Measurements from ENCODE around the gene GNG12.

Gene GNG12

DNA sequence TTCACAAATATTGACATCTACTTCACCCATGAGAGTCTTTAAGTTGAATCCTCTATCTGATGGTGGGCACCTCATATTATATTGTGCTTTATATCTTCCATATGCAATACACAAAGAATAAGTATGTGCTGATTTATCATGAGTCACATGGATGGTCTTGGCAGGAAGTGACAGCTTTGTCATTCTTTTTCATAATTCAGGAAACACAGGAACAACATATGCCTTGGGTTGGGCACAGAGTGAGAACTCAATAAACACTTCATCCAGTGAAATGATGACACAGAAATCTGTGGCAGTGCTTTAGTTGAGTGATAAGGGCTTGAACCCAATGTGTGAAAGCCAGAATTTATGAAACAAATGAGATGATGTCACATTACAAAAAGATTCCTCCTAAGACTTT, 107.0 kb downstream of the GNG12 start:
- DNase-seq = peak in 1 of 2 donors; percentile 71

DNA sequence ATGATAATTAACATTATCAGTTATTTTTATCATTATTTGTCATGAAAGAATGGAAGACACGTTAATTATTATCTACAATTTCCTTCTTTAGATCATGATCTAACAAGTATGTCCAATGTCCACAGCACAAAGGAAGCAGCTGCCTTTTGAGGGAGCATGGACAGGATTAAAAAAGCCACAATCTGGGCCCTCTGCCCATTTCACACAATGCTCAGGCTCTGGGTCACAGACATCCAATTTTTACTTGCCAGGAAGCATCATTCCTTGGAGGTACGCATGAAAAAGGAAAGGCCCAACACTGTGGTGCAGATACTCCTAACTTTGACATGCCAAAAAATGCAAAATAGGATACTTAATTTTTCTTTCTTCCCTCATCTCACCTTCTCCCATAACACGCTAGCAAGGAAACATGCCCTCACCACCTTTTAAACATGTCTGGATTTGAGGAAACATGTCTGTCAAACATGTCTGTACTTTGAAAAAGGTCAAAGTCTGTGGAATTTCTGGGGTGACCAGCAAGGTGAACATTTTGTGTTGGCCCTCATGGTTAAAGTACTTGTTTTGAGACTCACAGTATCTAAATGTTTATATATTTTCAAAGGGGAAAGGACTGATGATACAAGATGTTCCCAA, 108.2 kb downstream of the GNG12 start:
- DNase-seq = no peak

DNA sequence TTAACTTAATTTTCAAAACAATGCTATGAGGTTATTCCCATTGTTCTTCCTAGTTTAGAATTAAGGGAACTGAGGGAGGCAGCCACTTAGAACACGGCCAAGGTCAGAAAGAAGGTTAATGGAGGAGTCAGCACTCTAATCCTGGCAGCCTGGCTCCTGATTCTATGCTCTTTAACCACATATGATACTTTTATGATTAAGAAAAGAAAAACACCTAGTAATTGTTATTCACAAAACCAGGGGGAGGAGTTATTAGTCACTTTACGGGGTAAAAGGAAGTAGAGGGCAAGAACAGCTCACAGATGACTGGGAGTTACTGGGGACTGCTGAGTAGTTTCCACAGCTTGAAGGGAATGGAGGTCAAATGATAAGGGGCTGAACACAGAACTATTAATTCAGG, 109.6 kb downstream of the GNG12 start:
- peak in 1 of 2 donors; percentile 80 for DNase-seq

DNA sequence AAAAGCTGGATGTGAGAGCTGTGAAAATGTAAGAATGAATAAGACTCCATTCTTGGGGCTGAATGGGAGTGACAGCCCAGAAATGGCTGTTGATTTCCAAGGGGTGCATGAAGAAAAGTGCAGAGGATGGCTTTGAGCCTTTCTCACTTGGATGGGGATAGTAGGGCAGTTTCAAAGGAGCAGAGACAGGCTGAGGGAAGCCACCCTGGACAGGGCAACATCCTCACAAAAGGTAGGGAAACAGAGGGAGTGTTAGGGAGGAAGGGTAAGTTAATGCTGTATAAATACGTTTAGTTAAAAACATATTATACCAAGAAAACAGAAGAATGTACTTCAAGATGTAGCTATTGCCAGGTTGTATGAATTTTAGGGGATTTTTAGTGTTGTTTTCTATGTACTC, 110.1 kb downstream of the GNG12 start:
- no peak for DNase-seq

DNA sequence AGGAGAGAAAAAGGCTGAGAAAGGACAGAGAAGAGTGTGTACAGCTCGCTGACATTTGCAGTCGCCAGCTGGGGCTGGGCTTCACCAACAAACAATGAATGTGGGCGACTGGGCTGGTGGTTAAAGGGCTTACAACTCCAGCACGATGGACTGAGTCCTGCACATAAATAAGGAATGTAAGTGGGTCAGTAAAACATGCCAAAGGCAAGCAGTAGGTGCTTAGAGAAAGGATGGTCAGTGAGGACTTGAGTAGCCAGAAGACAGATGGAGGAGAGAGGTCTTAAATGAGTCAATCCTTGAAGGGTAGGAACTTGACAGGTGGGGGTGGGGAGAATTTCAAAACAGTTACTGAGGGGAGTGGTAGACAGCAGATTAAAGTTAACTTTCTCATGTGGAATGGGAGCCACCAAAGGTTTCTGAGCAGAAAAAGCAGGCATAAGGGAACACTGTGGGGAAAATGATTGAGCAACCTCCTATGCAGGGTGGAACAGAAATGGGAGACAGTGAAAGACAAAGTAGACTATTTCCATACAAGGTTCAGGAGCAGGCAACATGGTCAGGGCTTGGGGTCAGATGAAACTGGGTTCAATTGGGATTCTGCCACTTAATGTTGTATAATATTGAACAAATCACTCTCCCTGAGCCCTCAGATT, 110.8 kb downstream of the GNG12 start:
- DNase-seq = no peak

DNA sequence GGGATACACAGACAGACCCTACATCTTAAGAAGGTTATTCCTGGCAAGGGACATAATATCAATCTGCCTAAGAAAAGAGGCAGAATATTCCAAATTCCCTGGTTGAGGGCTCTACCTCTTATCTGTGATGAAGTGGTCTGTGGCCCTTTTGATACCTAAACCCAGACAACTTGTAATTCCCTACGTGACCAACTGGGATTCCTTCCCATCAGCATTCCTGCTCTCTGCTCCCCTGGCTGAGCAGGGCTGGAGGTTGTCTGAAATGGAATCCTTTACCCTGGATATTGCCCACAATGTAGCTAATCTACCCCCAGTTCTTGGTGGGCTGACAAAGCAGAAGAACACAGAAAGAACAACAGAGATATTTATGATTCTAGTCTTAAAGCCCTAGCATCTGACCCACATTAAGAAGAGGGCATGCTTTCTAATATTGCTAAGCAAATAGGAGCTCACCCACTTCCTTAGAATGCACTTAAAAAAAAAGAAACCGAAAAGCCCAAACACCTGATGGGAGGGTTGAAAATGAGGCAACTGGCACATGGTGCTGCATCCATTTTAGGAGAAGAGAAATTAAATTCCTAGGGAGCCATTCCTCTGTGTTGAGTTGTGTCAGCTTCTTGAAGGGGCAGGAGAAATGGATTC, 111.5 kb downstream of the GNG12 start:
- DNase-seq = no peak

DNA sequence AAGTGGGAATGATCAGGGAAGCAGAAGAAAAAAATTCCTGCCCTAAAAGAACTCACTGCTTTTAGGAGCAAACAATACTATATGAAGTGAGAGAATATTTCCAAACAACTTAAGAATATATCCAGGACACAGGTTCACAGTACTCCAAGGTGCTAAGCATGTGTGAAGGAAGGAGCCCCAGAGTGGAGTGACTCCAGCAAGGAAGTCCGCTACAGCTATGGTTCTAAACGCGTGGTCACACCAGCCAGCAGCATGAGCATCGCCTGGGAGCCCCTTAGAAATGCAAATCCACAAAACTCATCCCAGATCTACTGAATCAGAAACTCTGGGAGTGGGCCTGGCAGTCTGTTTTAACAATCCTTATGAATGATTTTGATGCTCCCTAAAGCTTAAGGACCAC, 112.2 kb downstream of the GNG12 start:
- no peak for DNase-seq

DNA sequence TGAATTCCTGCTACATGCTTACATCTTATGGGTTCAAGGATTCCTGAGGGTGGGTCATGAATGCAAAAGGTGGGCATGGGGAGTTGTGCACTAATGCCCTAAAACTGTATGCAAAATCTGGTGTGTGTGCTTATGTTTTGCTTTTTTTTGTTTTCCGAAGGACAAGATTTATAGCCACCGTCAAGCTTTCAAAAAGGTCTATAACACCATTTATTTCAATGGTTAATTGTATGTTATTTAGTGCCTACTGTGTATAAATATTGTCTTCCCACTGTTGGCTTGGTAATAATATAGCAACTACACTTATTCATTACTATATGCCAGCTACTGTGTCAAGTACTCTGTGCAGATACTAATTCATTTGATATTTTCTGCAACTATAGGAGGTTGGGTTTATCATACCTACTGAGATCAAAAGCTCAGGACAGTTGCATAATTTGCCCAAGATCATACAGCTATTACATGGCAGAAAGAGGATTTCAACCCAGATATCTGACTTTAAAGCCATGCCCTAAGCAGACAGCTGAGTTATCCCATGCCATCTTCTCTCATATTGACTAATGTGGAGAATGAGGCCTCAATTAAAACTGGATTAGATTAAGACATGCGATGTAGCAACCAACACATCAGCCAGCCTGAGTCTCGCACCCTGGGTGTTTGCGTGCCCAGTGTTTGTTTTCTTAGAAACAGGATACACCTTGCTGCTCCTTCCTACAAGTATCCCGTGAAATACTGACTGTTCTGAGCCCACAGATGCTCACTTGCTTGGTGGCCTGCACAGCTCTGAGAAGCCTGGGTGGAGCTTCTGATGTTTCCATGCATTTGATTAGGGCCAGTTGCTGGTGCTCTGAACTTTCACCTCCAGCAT, 113.7 kb downstream of the GNG12 start:
- DNase-seq = peak in 1 of 2 donors; percentile 37

DNA sequence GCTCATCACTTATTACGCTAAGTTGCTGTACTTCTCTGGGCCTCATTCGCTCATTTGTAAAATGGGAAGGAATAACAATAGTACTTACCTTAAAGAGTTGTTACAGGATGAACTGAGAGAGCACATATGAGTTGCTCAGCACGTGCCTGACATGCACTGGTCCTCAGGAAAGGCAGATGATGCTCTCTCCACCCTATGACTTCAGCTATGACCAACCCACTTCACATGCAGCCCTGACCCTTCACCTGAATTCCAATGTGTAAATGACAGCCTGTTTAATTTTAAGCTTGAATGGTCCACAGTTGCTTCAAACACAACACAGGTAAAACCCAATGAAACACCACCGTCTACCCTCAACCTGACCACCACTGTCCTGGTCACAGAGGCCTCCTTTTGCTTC, 115.4 kb downstream of the GNG12 start:
- no peak for DNase-seq

DNA sequence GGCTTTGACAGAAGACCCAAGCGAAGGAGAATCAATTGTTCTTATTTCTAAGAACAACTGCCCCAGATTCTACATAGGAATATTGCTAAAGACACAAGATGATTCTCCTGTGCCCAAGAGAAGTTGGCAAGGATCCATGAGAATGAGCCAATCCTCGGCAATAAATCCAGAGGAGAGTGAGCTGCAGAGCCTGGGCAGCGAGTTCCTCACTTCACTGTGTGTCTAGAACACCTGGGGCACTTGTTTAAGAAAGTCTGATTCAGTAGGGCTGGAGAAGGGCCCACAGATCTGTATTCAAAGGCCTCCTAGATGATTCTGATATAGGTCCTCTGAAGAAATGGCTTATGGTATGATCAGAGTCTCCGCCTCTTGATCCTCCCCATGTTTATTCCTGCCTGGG, 116.5 kb downstream of the GNG12 start:
- DNase-seq = no peak

DNA sequence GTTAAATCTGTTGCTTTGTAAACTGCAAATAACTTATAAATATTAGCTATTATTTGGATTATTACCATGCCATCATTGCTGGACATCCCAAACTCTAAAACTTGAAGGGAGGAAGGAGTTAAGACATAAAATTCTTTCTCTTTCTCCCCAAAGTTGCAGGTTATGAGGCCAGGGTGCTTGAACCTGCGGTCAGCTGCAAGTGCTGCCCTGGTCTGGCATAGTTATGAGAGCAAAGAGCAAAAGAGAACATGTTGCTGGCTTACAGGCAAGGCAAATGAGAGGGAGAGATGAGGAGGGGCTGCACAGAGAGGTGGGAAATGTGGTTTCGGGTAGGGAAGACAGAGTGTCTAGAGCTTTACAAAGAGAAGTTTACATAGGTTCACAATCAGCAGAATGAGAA, 117.4 kb downstream of the GNG12 start:
- no peak for DNase-seq

DNA sequence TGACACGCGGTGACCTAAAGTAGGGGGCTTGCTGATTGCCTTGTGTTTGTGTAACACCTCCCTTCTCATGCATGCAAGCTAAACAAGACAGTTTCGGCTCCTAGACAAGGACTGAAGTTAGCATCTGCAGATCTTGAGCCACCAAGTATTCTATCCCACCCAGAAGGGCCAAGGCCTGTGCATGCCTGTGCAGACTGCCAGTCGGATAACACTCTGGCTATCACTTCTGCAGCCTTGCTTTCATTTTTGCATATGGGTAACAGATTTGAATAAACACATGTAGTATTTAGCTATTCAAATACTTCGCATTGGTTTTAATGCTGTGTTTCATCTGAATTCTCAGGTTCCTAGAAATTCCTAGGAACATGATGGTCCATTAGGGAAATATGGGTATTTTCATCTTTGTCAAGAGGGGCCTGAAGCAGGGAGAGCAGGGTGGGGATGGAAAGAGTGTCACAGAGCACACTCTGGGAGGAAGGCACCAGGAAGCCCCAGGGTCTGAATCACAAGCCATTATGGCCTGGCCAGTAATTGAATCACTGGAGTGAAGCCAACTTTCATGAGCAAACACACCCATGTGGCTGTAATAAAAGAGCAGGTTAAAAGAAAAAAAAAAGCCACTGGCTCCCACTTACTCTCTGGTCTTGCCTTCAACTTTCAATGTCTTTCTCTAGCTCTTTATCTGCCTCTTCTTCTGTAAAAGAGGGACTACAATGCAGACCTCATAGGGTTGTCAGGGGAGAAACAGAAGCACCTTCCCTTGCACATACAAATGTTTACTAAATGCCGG, 120.0 kb downstream of the GNG12 start:
- DNase-seq = no peak

DNA sequence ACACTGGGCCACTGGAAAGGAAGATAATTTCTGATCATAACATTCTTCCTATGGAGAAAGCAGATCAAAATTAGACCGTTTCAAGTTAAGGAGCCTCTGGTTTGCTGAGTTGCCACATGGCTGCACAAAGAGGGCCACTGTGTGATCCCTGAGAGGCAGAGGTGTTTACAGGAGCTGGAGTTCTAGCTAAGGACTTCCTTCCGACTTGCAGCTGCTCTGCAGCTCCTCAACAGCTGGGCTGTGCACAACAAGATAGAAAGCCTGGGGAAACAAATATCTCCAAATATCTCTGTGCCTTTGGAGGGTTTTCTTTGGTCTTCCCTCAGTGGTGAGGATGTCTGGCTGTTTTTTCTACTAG, 121.4 kb downstream of the GNG12 start:
- peak in 1 of 2 donors; percentile 19 for DNase-seq

DNA sequence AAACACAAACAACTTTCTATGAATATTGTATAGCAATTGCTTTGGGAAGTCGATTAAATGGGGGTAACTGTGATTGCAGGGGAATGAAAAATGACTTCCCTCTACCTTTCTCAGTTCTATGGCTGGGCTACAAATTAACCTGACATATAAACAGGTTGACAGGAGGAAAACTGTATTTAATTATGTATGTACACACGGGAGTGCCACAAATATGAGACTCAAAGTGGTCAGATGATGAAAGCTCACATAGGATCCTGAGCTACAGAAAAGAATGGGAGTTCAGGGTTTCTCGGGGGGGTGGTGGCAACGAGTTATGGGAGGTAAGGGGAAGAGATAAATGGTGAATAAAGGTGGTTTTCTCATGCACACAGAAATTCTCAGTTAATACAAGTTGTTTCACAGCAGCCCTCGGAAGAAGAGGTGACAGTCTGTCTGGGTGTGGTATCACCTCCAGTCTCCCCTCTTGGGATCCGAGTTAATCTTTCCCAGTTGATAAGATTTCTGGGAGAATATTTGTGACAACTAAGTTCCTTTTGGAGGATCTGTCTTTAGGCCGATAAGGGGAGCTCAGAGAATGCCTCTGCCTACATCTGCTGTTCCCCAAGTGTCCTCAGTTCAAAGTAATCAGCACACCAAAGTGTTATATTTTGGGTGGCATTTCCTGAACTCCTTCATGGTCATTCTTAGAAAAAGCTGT, 122.0 kb downstream of the GNG12 start:
- DNase-seq = no peak

DNA sequence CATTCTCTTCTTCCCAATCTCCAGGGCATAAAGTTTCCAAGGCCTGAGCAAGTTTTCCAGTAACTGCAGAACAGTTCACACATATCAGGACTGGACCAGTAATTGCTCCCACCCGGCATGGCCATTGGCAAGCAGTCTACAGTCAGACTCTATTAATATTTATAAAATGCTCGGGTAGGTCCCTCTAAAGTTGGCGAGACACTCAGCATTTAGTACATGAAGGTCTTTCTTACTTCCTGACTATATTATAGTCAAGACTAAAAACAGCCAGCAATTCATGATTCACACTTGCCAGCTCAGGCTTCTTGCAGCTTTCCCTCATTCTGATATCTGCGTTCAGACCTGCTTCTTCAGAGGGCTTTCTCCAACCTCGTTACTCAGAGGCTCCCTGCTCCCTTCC, 122.8 kb downstream of the GNG12 start:
- peak in 1 of 2 donors; percentile 20 for DNase-seq

DNA sequence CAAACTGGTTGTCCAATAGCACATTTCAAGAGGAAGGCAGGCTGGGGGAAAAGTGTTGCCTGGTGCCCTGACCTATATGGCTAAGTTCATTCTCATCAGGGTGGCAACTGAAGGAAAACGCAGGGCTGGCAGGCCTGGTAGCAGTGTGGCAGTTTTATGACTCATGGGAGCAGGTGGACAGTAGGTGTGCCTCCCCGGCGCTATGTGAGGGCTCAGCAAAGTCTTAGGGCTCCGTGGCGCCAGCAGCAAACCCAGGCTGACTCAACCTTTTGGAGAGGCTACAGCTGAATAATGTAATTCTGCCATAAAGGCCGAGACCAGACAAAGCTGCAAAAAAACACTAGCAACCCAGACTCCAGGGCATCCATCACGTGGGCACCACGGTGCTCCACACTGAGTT, 124.7 kb downstream of the GNG12 start:
- DNase-seq = no peak

DNA sequence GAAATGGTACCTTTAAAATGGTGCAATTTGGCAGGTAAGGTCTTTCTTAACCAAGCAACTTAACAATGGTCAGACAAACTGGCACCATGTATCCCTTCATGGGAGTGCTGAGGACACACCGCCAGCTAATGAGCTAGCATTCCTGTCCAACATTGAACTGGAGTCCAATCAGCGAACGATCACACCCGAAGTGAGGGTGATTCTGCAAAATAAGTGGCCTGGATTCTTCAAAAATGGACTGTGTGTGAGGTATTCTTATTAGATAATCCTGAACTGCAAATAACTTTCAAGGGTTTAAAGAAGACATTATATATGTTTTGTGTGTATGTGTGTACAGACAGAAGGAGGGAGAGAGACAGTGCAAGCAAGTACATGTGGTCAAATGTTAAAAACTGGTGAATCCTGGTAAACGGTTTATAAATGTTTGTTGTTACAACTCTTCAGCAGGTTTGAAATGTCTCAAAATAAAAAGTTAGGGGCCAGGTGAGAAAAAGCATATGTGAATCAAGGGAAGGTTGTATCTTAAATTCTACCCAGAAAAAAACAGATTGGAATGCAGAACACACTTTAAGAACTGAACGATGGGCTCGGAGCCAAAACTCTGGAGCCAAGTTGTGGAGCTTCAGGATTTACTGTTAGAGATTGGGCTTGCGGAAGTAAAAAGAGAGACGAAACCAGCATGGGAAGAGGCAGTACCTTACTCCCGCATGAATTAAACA, 127.4 kb downstream of the GNG12 start:
- DNase-seq = no peak

DNA sequence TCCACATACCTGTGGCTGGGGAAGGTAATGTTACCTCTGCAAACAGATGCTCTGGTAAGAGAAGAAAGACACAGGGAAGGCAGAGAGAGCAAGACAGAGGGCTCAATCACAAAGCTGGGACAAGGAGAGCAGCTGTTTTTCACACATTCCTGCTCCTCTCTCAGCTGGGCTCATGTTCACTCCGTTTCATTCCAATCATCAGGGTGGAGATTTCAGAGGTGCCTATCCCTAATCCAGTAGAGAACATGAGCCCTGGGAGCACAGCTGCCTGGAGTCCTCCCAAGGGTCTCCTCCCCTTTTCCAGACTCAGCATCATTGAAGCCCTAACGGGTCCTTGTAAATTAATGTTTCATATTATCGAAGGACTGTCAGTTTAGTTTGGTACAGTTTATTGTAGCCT, 128.9 kb downstream of the GNG12 start:
- no peak for DNase-seq

DNA sequence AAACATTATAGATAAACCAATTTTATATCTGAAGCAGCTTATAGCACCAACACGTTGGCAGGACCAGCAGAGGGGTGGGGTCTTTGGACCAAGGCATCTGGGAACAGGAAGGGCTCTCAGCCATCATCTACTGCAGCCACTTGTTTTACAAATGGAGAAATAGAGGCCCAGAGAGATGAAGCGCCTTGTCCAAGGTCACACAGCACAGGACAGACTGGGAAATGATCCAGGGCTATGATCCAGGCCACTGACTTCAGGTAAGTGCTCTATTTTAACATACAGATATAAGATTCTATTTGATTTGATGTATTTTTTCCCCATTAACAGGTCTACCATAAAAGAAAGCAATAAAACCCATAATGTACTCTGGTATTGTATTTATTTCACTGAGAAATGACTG, 131.4 kb downstream of the GNG12 start:
- DNase-seq = no peak

DNA sequence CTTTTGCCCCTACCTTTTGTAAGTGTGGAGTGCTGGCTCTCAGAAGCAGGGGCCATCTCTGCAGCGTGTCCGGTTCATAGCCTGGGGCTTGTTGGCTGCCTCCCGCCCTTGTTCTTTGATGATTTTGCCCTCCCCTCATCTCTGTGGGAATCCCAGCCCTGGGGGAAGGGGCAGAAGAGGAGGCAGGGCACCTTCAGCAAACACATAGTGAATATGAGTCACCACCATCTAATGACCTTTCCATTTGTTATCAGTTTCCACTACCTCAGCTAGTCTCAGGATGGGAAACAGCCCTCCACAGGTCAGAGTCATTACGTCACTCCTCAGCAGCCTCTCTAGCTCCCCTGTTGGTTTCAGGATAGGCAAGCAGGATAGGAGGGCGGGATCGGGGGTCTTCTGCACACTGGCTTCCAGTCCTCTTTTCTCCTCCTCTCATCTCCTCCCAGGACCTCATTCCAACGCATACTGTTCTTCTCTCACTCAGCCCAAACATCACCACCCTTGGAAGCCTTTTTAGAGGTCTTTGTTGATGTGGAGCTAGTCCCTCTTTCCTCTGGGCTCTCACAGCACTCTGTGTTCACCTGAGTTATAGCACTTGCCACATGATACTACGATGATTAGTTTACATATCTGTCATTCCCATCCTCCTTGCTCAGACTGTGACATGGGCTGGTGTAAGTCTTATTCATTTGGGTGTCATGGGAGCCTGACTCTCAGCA, 132.4 kb downstream of the GNG12 start:
- DNase-seq = no peak

DNA sequence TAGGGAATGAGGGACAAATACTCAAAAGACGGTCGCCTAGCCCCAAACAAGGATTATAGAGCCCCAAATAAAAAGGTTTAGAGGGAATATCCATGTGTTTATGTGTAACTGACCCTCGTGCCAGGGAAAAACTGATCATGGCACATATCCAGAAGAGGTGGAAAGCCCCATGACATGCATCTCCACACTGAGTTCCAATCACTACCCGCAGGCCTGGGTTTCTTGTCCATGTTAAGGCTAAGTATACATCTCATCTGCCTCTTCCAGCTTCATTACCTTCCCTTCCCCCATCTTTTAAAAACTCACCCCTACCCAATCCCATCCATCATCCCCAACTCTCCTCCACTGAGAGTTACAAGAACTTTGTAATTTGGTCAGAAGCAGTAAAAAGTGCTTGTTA, 133.0 kb downstream of the GNG12 start:
- no peak for DNase-seq

Measured in bone marrow (tissue), 2 donors.